ENCODE results near the gene OR52H1.

GRCh38 chr11:5534046-5534445 is 14.3 kb downstream of the OR52H1 start:
- TF ChIP-seq POLR2A (IDR thresholded peaks at IDR 0.05; ENCODE audit: low read depth, low read length) (no peak), CTCF (conservative IDR thresholded peaks at IDR 0.05; ENCODE audit: low read depth, low read length) (no peak)

Data from IMR-90 (cell line).